Ascending aorta (tissue), 2 donors: ENCODE measurements around the gene STEAP1B. TPM values are rescaled to one million over a fixed set of nuclear protein-coding genes. Genes with fewer than 3 reads are reported as not detected.

Experiments
- DNase-seq, 2 donors: peaks; one replicate each; pipeline ENCODE4 v3.0.0-alpha.2; 2019; ENCODE audit warnings: low spot score in 2 of 2
- H3K27ac ChIP-seq, 2 donors: fragments of 200-600 bp; sonication (generic); one replicate each; pipeline ENCODE4 v1.5.1; 2016 to 2017; ENCODE audit warnings: mild to moderate bottlenecking in 1 of 2
- H3K27me3 ChIP-seq: fragments of 200-600 bp; sonication (generic); one replicate; pipeline ENCODE4 v1.5.1; 2017
- H3K36me3 ChIP-seq, 2 donors: fragments of 200-600 bp; sonication (generic); one replicate each; pipeline ENCODE4 v1.5.1; 2016
- H3K4me1 ChIP-seq, 2 donors: fragments of 200-600 bp; sonication (generic); one replicate each; pipeline ENCODE4 v1.5.1; 2016 to 2017; ENCODE audit warnings: mild to moderate bottlenecking in 1 of 2
- H3K4me3 ChIP-seq, 2 donors: fragments of 200-600 bp; sonication (generic); one replicate each; pipeline ENCODE4 v1.5.1; 2016 to 2017; ENCODE audit warnings: mild to moderate bottlenecking in 1 of 2
- H3K9me3 ChIP-seq, 2 donors: fragments of 200-600 bp; sonication (generic); one replicate each; pipeline ENCODE4 v1.5.1; 2016
- CTCF ChIP-seq, 3 experiments: fragments of 200-600 bp in 2 of 3; fragments of 450-650 bp in 1 of 3; sonication (generic) in 2 of 3; IDR thresholded peaks; one replicate each; pipeline ENCODE4 v1.5.1; 2016 to 2019; ENCODE audit warnings: antibody characterized with exemption in 3 of 3, mild to moderate bottlenecking in 1 of 3, moderate library complexity in 1 of 3
- intact Hi-C: fragments of 100-400 bp; cut with DNase I; formaldehyde crosslinking; loops from one replicate; pipeline ENCODE4 v1.15.1; 2023
- total RNA-seq: library from RNA; depleted of rRNA; stranded (reverse); fragments of >200 nt; gene quantifications from one replicate; pipeline ENCODE4 v1.1.0, GENCODE V29; 2016

STEAP1B gene
- total RNA-seq, 1 donor from 2014 or later, result not detected

GRCh38 chr7:22470981-22471380 is 29.0 kb downstream of the STEAP1B start:
- no peaks in the 10 kb centered on the region for H3K9me3 ChIP-seq
- no peaks in the 10 kb centered on the region for H3K4me1 ChIP-seq
- no peak for DNase-seq
- no peak for TF ChIP-seq CTCF (IDR thresholded peaks at IDR 0.05)
- H3K4me3 ChIP-seq, result no peak overlapping the region
- no peaks in the 10 kb centered on the region for H3K27me3 ChIP-seq
- no peak overlapping the region for H3K27ac ChIP-seq
- intact Hi-C loops, result no loop called here
- no peaks in the 10 kb centered on the region for H3K36me3 ChIP-seq

- no peak overlapping the region for H3K4me3 ChIP-seq
- DNase-seq, result no peak
- no peaks in the 10 kb centered on the region for H3K4me1 ChIP-seq
- H3K27me3 ChIP-seq, result no peaks in the 10 kb centered on the region
- H3K36me3 ChIP-seq, result no peaks in the 10 kb centered on the region
- intact Hi-C loops, result no loop called here
- TF ChIP-seq CTCF (IDR thresholded peaks at IDR 0.05), result no peak
- no peaks in the 10 kb centered on the region for H3K9me3 ChIP-seq
- no peak overlapping the region for H3K27ac ChIP-seq
Observed at GRCh38 chr7:22469371-22470143, 30.4 kb downstream of the STEAP1B start.

GRCh38 chr7:22468609-22469008 is 31.4 kb downstream of the STEAP1B start:
- intact Hi-C loops, result no loop called here
- H3K27ac ChIP-seq, result no peak overlapping the region
- TF ChIP-seq CTCF (IDR thresholded peaks at IDR 0.05), result no peak
- H3K9me3 ChIP-seq, result no peaks in the 10 kb centered on the region
- DNase-seq, result no peak
- H3K36me3 ChIP-seq, result no peaks in the 10 kb centered on the region
- H3K27me3 ChIP-seq, result no peaks in the 10 kb centered on the region
- no peak overlapping the region for H3K4me3 ChIP-seq
- H3K4me1 ChIP-seq, result no peaks in the 10 kb centered on the region

GRCh38 chr7:22464299-22464698 is 35.7 kb downstream of the STEAP1B start:
- Histone ChIP-seq H3K27ac (no peak overlapping the region), H3K4me3 (no peak overlapping the region), H3K36me3 (no peaks in the 10 kb centered on the region), H3K27me3 (no peaks in the 10 kb centered on the region), H3K9me3 (no peaks in the 10 kb centered on the region), H3K4me1 (no peaks in the 10 kb centered on the region)
- no peak for DNase-seq
- intact Hi-C loops, result no loop called here
- TF ChIP-seq CTCF (IDR thresholded peaks at IDR 0.05), result no peak

- TF ChIP-seq CTCF (IDR thresholded peaks at IDR 0.05), result no peak
- H3K9me3 ChIP-seq, result no peaks in the 10 kb centered on the region
- H3K4me3 ChIP-seq, result no peak overlapping the region
- intact Hi-C loops, result no loop called here
- H3K36me3 ChIP-seq, result no peaks in the 10 kb centered on the region
- no peaks in the 10 kb centered on the region for H3K27me3 ChIP-seq
- H3K27ac ChIP-seq, result no peak overlapping the region
- no peaks in the 10 kb centered on the region for H3K4me1 ChIP-seq
- DNase-seq, result no peak
Observed at GRCh38 chr7:22460363-22460988, 39.5 kb downstream of the STEAP1B start.
